Spleen (tissue), 7 donors: ENCODE results near the gene CEP112.

Experiments
- POLR2AphosphoS5 ChIP-seq, 3 donors: sonication (generic); formaldehyde crosslinking; IDR thresholded peaks; one replicate each; pipeline ENCODE4 v1.5.1; 2017; ENCODE audit warnings: antibody characterized with exemption in 3 of 3
- TF ChIP-seq, protein P1 (sequence below), 11 experiments: fragments of 200-600 bp in 7 of 11; fragments of 450-650 bp in 4 of 11; sonication (generic) in 4 of 11; IDR thresholded peaks in 8 of 11; conservative IDR thresholded peaks in 3 of 11; 1 replicate in 7 of 11; 2 replicates in 4 of 11; pipeline versions ENCODE4 v1.4.0 to v1.8.0; 2016 to 2021; ENCODE audit warnings: antibody characterized with exemption in 11 of 11, inconsistent platforms in 4 of 11, mild to moderate bottlenecking in 1 of 11
- donor health status: DM: no; HTN: no; CAD: no; lungs with moderate emphysema.
- donor health status: DM: no; HTN: no; CAD: no.
- donor health status: DM: no; HTN: no; CAD: no.

DNA sequence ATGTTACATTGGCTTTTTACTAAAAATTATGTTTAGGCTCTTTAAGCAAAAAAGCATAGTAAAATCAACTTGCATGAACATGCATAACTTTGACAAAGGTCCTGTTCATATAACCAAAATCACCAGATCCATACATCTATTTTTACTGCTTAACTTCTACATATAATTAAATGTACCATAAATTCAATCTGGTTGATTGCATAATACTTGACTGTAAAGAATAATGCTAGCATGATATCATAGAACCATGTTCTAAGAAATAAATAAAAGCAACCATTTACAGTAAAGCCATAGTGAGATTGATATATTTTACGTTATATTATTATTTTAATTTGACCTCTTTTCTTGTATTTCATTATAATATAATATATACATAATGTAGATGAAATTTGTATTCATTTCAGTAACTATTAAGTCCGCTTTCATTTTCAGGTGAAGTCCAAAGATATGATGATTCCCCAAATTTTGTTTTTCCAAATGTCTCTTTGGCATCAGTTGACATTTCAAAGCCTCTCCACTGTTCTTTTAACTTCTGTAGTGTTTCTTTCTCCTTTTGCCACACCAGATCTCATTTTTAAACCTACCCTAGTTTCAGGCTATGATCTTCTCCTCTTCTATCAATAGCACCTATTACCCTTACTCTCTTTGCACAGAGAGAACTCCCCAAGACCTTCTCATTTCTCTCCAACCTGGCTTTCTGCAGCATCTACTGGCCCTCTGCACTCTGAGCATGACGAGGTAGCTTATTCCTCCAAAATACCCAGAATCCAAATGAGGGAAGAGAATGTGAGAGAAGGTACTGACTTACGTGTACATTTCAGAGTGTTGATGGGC is 35.5 kb upstream of the CEP112 start:
- TF ChIP-seq, protein P1, sequence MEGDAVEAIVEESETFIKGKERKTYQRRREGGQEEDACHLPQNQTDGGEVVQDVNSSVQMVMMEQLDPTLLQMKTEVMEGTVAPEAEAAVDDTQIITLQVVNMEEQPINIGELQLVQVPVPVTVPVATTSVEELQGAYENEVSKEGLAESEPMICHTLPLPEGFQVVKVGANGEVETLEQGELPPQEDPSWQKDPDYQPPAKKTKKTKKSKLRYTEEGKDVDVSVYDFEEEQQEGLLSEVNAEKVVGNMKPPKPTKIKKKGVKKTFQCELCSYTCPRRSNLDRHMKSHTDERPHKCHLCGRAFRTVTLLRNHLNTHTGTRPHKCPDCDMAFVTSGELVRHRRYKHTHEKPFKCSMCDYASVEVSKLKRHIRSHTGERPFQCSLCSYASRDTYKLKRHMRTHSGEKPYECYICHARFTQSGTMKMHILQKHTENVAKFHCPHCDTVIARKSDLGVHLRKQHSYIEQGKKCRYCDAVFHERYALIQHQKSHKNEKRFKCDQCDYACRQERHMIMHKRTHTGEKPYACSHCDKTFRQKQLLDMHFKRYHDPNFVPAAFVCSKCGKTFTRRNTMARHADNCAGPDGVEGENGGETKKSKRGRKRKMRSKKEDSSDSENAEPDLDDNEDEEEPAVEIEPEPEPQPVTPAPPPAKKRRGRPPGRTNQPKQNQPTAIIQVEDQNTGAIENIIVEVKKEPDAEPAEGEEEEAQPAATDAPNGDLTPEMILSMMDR (IDR thresholded peaks at IDR 0.05 in 8 of 11, conservative IDR thresholded peaks at IDR 0.05 in 3 of 11): no peak
- no peak for TF ChIP-seq POLR2AphosphoS5 (IDR thresholded peaks at IDR 0.05)
